ENCODE results near the gene DMD. TPM values are rescaled to one million over a fixed set of nuclear protein-coding genes. Genes with fewer than 3 reads are reported as not detected.

Gene DMD
- total RNA-seq, 1 experiment from 2014 or later, result 3.9 TPM

DNA sequence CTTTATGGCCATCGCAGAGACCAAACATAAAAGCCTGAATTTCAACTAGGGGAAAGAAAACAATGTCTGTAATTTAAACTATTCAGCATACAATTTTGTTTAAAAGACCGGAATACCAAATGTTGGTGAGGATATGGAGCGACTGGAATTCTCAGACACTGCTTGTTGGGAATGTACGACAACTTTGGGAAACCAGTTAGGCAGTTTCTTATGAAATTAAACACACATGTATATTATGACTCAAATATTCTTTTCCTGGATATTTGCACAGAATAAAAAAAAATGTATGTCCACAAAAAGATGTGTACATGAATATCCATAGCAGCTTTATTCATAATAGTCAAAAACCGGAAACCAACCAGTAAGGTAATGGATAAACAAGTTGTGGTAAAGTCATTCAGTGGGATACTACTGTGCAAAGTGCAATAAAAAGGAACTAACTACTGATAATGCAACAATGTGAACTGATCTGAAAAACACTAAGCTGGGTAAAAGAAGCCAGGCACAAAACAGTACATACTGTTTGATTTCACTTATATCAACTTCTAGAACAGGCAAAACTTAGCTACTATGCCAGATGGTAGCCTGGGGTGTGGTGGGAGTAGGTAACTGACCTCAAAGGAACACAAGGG is 1986.9 kb downstream of the DMD start:
- DNase-seq (ENCODE audit: extremely low read depth, low read depth), result no peak

DNA sequence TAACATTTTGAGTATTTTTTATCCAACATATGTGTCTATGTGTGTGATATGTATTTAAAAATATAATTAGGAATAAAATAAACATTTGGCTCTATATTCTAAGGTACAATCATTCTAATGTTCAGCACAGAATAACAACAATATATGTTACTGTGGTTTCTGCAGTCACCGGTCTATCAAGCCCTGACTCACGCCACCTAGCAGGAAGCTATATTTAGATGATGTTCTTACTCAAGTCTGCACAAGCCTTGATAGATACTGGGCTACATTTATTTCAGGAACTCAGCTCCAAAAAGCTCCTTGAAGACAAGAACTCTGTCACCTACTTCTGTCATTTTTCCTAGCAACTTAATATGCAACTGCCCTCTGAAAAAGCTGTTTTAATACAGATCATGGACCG is 1987.5 kb downstream of the DMD start:
- no peak for DNase-seq (ENCODE audit: extremely low read depth, low read depth)

- no peak for DNase-seq (ENCODE audit: extremely low read depth, low read depth)
These were observed 1988.4 kb downstream of the DMD start for GRCh38 chrX:31222946-31223345.

DNA sequence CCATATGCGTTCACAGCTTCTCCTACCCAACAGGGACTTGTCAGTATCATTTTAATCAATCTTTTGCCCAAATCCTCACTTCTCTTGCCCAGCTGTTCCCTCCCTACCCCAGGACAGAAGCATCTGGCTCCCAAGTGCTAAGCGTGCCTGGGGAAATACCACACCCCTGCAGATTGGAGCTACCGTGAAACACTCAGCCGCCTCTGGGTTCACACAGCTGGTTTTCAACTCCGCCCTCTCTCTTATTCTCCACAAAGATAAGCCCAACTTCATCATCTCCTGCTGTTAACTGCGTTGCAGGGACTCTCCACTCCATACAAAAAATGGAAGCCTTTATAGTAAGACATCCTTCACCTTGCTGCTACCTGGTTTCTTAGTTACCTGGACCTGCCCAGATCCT is 1992.2 kb downstream of the DMD start:
- DNase-seq (ENCODE audit: extremely low read depth, low read depth), result no peak

DNA sequence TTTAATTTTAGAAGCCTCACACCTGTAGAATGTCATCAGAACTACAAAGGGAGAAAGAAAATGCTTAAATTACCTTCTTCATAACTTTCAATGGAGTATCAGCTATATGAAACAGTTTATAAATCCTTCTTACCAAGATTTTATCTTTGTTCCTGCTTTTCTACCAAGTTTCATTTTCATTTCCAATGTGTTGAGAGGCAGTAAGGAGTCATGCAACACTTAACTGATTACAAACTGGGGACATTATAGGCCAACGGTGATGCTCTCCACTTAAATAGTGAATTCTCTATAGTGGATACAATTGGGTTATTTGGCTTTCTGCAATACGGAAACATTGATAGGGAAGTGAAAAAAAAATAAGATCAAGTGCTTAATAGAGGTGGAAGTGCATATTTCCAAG is 1994.3 kb downstream of the DMD start:
- no peak for DNase-seq (ENCODE audit: extremely low read depth, low read depth)

DNA sequence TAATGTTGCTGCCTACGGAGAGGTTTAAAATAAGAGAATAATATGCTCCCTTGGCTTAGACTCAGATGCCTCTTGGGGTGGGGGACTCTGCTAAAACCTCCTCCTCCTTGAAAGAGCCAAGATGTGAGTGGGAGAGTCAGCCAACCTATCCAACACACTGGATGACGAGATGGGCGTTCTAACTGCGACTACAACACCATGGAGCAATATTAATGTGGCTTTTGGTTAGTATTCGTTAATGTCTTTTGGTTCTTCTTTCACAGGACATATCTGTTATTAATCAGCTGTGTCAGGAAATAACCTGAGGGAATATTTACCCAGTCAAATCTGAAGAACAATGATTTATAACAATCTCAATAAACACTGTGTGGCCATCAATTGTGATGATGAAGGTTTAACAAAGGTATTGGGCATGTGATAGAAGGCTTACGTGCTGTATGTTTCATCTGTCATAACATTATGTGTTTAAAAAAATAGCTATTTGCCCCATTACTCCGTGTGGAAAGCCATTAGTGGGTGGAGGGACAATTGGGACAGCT is 1996.0 kb downstream of the DMD start:
- DNase-seq (ENCODE audit: extremely low read depth, low read depth), result no peak

DNA sequence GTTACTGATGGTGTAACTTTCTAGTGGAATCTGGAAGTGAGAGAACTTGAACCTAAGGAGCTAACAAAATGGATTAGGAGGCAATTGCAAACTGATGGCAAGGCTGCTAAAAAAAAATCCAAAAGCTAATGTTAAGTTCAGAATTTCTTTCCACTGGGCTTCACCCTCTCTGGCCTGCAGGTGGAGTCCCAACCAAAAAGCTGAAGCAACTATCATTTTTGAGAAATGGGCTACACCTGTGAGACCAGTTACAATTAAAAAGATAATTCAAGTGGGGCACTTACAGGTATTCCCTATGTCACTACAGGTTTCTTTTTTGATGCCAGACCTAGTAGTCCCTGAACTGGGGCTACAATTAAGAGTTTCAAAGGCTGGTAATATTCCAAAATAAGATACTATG is 1997.4 kb downstream of the DMD start:
- no peak for DNase-seq (ENCODE audit: extremely low read depth, low read depth)

GRCh38 chrX:31212856-31213748 is 1998.2 kb downstream of the DMD start:
- DNase-seq (ENCODE audit: extremely low read depth, low read depth), result no peak

DNA sequence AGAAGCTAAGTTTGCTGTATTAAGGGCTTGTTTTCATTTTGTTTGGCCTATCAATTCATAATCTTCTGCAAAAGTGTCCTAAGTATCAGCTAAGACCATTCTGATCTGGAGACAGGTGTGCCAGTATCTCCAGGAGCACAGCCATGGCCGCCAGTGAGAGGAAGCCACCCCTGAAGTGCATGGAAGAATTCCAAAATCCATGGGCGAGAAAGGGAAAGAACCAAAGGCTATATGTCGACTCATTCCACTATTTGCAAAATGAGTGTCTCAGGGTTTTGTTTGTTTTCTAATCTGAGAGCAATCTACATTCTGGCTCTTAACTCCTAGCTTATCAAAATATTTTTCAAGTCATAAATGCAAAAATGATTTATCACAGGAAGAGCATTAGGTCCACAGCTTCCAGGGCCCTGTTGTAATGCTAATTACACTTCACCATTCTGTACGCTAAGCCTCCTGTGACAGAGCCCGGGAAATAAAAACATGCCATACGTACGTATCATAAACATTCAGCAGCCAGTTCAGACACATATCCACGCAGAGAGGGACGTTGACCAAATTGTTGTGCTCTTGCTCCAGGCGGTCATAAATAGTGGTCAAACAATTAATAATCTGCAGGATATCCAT is 2002.2 kb downstream of the DMD start:
- no peak for DNase-seq (ENCODE audit: extremely low read depth, low read depth)

DNA sequence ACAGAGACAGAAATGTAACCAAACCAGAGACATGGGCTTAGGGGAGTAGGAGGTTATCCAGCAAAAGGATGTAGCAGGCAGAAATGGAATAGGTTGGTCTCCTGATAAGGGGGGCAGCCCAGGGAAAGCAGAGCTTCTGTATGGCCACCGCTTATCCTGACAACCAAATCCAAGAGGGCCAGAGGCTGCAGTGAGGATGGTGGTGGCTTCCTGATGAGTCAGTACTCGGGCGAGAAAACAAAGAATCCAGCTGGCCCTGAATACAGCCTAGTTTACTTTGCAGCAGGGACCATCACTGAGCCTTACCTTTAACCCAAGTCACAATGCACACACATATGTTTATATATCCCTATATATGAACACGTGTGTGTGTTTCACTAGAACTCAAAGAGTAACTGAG is 2009.8 kb downstream of the DMD start:
- no peak for DNase-seq (ENCODE audit: extremely low read depth, low read depth)

- no peak for DNase-seq (ENCODE audit: extremely low read depth, low read depth)
These were observed 2010.9 kb downstream of the DMD start for GRCh38 chrX:31200430-31200829.

- no peak for DNase-seq (ENCODE audit: extremely low read depth, low read depth)
These were observed 2011.6 kb downstream of the DMD start for GRCh38 chrX:31199840-31200114.

DNA sequence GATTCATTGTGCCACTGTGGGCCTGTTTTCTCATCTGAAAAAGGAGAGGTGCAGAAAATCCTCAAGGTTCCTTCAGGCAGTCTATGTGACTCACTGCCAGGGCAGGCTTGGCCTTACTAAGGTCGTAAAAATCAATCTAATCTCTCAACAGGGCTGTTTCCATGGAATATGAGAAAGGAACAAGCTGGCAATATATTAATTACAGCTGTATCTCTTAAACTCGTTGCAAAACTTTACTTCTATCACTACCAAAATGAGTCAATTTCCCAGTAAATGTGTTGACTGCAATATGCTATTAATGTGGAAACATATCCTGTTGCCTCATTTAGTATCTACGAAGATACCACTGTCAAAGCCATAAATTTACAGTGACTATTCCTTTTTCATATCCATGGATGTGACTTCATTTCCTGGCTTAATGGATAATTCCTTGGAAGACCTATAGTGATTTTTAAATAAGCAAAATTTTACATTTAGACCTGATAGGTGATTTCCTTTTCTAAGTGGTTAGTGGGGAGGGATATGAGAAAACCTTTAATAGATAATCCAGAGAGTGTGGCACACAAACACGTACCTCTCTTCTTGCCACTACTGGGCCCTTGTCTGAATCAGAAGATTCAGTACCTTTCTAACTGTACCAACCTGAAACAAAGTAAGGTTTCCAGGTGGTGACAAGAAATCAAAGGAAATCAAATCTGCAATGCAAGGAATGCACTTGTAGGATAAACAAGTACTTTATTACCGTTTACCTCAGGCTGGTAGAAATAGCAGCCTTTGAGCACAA is 2012.1 kb downstream of the DMD start:
- no peak for DNase-seq (ENCODE audit: extremely low read depth, low read depth)

DNA sequence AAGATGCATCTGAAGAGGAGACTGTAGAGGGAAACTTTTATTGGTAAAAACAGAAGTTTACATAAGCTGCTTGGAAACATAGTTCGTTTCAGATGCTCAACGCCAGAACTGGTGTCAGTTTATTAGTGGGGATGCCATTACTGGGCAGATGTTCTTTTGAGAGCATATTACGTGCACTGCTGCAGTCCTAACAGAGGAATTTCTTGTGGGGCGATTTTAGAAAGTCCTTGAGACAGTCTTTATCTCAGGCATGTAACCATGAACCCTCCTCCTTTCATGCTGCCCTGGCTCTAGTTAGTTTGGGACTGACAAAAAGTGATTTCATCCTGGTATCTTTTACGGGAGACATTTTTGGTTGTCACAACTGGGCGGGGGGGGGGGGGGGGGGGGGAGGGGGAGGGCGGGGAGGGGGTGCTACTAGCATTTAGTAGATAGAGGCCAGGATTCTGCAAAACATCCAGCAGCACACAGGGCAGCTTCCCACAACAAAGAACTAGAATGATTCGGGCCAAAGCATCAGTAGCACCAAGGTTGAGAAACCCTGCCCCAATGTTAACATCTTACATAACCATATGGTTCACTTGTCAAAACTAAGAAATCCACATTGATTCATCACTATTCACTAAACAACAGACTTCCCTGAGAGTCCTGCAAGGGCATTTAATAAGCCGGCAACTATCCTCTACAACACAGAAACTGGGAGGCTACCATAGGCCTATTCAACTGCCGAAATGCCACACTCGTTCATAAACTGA is 2021.0 kb downstream of the DMD start:
- no peak for DNase-seq (ENCODE audit: extremely low read depth, low read depth)

GRCh38 chrX:31186693-31187338 is 2024.5 kb downstream of the DMD start:
- DNase-seq (ENCODE audit: extremely low read depth, low read depth), result no peak

- DNase-seq (ENCODE audit: extremely low read depth, low read depth), result no peak
These were observed 2025.5 kb downstream of the DMD start for GRCh38 chrX:31185884-31186283.

GRCh38 chrX:31181377-31182000 is 2029.9 kb downstream of the DMD start:
- no peak for DNase-seq (ENCODE audit: extremely low read depth, low read depth)

GRCh38 chrX:31179203-31179602 is 2032.1 kb downstream of the DMD start:
- DNase-seq (ENCODE audit: extremely low read depth, low read depth), result no peak

GRCh38 chrX:31178769-31179125 is 2032.6 kb downstream of the DMD start:
- no peak for DNase-seq (ENCODE audit: extremely low read depth, low read depth)
